ENCODE data around the gene ZIC4. TPM values are rescaled to one million over a fixed set of nuclear protein-coding genes. Genes with fewer than 3 reads are reported as not detected.

ZIC4 gene
- total and polyA plus RNA-seq, 7 donors: not detected

- Histone ChIP-seq H3K27me3 (peaks cover 62 to 100% (median 91%) of the 10 kb centered on the region in 3 donors), H3K4me3 (no peak overlapping the region), H3K36me3 (no peaks in the 10 kb centered on the region), H3K27ac (no peak overlapping the region), H3K9me3 (no peaks in the 10 kb centered on the region), H3K4me1 (peaks cover 0 to 52% (median 43%) of the 10 kb centered on the region in 4 donors)
- TF ChIP-seq POLR2A (IDR thresholded peaks at IDR 0.05): no peak
- TF ChIP-seq EP300 (IDR thresholded peaks at IDR 0.05): no peak
- TF ChIP-seq POLR2AphosphoS5 (IDR thresholded peaks at IDR 0.05): no peak
- no peak for TF ChIP-seq CTCF (IDR thresholded peaks at IDR 0.05)
- no peak for DNase-seq
- WGBS, 2 donors: 8 to 26% methylated on average over 34 of the region's 34 CpGs
- intact Hi-C loops (cut with DNase I): no loop called here
Measured at GRCh38 chr3:147397155-147397874, 9.0 kb downstream of the ZIC4 start.

GRCh38 chr3:147396712-147397046 lies 9.7 kb downstream of the ZIC4 start:
- H3K27ac ChIP-seq: no peak overlapping the region
- intact Hi-C loops (cut with DNase I): no loop called here
- H3K4me3 ChIP-seq: no peak overlapping the region
- 8 to 29% methylated on average over 17 of the region's 17 CpGs for WGBS, 2 donors
- DNase-seq: no peak
- no peaks in the 10 kb centered on the region for H3K9me3 ChIP-seq
- H3K27me3 ChIP-seq: peaks cover 69 to 100% (median 91%) of the 10 kb centered on the region in 3 donors
- H3K4me1 ChIP-seq: peaks cover 0 to 58% (median 50%) of the 10 kb centered on the region in 4 donors
- TF ChIP-seq POLR2AphosphoS5 (IDR thresholded peaks at IDR 0.05) (no peak), CTCF (IDR thresholded peaks at IDR 0.05) (no peak), POLR2A (IDR thresholded peaks at IDR 0.05) (no peak), EP300 (IDR thresholded peaks at IDR 0.05) (no peak)
- no peaks in the 10 kb centered on the region for H3K36me3 ChIP-seq

GRCh38 chr3:147395899-147396711 lies 10.2 kb downstream of the ZIC4 start:
- intact Hi-C loops (cut with DNase I): no loop called here
- Histone ChIP-seq H3K4me3 (no peak overlapping the region), H3K4me1 (peaks cover 0 to 64% (median 56%) of the 10 kb centered on the region in 4 donors), H3K36me3 (no peaks in the 10 kb centered on the region), H3K9me3 (peaks cover 0 to under 1% (median 0%) of the 10 kb centered on the region in 4 donors), H3K27ac (no peak overlapping the region), H3K27me3 (peaks cover 74 to 100% (median 92%) of the 10 kb centered on the region in 3 donors)
- no peak for TF ChIP-seq EP300 (IDR thresholded peaks at IDR 0.05)
- no peak for TF ChIP-seq CTCF (IDR thresholded peaks at IDR 0.05)
- no peak for TF ChIP-seq POLR2AphosphoS5 (IDR thresholded peaks at IDR 0.05)
- TF ChIP-seq POLR2A (IDR thresholded peaks at IDR 0.05): no peak
- no peak for DNase-seq
- 9 to 28% methylated on average over 65 of the region's 65 CpGs for WGBS, 2 donors

- no peak for DNase-seq
- no peak overlapping the region for H3K27ac ChIP-seq
- TF ChIP-seq EP300 (IDR thresholded peaks at IDR 0.05): no peak
- H3K4me3 ChIP-seq: no peak overlapping the region
- H3K36me3 ChIP-seq: no peaks in the 10 kb centered on the region
- 14 to 16% methylated on average over 5 of the region's 5 CpGs for WGBS, 2 donors
- peaks cover 0 to 6% (median 0%) of the 10 kb centered on the region in 4 donors for H3K9me3 ChIP-seq
- intact Hi-C loops (cut with DNase I): no loop called here
- peaks cover 0 to 71% (median 61%) of the 10 kb centered on the region in 4 donors for H3K4me1 ChIP-seq
- H3K27me3 ChIP-seq: peaks cover 87 to 100% (median 98%) of the 10 kb centered on the region in 3 donors
Measured at GRCh38 chr3:147394884-147395225, 11.5 kb downstream of the ZIC4 start.

All from sigmoid colon (tissue), 7 donors.